Dedifferentiated amniotic fluid mesenchymal stem cell (primary cell): Measurements from ENCODE around the gene BACH2.
"Not testable (repeated sequence)": the region's sequence is repeated elsewhere in the genome, so short reads cannot be mapped to it uniquely, and the experiment has no call there.

Experiments used
- DNase-seq: peaks from one replicate; pipeline ENCODE4 v3.0.0-alpha.2; 2016; ENCODE audit errors: extremely low spot score

BACH2 gene

DNA sequence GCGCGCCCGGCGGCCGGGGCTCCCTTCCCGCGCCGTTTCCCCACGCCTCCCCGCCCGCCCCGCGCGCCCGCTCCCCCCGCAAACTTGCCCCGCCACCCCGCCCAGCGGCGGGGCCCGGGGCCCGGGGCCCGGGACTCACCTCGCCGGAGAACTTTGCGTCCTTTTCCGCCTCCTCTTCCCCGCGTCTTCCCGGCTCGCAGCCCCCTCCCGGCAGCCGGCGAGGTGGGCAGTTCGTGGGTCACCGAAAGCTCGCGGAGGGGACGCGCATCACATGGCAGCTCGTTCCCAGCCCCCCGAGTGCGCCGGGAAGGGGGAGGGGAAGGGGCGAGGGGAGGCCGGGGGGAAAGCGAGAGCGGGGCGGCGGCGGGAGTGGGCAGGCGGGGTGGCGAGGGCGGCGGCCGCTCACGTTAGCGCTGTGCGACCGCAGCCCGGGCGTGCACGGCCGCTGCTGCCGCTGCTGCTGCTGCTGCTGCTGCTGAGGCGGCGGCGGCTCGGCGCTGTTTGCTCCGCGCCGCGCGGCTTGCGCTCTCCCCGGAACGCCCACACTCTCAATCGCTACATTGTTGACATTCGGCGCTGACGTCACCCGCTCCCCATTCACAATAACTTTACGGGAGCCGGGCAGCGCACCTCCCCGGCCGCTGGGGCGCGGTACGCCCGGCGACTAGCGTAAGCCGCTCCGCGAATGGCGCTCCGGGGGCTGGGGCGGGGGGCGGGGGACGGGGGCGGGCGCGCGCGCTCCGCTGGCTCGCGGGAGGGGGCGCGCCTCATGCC lies at the start of gene BACH2:
Gene BACH2, minus strand, starts transcription at position 503 of the 774 bp plus-strand sequence. CDS start 287,999 bp downstream, outside the sequence.
- DNase-seq: peak; percentile 51

- no peak for DNase-seq
These were observed 46.9 kb upstream of the BACH2 start for GRCh38 chr6:90343576-90343975.

DNA sequence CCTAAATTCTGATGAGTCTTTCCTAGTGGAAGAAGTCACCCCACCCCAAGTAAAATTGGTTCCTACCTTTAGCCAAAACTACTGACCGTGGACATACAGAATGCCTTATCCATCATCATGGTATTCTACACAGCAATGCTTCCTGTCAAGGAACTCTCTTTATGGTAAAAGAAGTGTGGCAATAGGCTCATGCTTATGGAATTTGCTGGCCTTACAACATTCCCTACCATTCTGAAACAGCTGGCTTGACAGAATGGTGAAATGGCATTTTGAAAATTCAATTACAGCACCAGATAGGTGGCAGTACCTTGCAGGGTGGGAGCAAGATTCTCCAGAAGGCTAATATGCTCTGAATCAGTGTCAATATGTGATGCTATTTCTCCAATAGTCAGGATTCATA lies 41.8 kb upstream of the BACH2 start:
- no peak for DNase-seq

- DNase-seq: no peak
These were observed 39.8 kb upstream of the BACH2 start for GRCh38 chr6:90336388-90336947.

GRCh38 chr6:90333928-90334327 lies 37.3 kb upstream of the BACH2 start:
- DNase-seq: no peak

DNA sequence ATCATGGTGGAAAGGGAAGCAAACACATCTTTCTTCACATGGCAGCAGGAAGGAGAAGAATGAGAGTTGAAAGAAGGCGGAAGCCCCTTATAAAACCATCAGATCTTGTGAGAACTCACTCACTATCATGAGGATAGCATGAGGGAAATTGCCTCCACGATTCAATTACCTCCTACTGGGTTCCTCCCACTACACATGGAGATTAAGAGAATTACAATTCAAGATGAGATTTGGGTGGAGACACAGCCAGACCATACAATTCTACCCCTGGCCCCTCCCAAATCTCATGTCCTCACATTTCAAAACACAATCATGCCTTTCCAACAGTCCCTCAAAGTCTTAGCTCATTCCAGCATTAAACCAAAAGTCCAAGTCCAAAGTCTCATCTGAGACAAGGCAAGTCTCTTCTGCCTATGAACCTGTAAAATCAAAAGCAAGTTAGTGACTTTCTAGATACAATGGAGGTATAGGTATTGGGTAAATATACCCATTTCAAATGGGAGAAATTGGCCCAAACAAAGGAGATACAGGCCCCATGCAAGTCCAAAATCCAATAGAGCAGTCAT lies 36.4 kb upstream of the BACH2 start:
- not testable (repeated sequence) for DNase-seq

DNA sequence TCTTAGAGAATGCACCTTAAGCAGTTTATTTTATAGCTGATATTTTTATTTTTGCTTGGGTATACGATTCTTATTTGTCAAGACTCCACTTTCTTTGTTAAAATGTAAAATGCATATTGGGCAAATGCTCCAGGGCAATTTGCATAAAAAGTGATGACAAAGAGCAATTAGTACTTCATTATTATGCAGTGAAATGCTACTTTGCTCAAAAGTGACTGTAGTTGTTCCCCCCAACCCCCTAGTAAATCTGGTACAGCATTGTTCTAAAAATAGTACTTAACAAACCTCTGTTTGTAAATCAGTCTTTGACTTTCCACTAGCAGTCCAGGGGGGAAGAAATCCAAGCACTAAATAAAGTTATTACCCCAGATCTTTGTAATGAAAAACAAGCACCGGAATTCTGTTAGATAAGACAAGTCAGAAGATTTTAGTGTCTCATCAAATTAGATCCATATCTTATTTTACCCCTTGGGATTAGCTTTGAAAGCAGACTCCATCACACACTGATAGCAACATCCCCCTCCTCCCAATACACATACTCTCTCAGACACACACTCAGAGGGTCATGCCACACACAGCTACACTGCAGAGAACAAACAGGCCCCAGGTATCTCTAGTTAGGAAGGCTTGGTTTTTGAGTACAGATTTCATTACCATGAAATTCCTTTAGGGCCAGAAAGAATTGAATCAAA lies 32.9 kb upstream of the BACH2 start:
- DNase-seq: no peak

DNA sequence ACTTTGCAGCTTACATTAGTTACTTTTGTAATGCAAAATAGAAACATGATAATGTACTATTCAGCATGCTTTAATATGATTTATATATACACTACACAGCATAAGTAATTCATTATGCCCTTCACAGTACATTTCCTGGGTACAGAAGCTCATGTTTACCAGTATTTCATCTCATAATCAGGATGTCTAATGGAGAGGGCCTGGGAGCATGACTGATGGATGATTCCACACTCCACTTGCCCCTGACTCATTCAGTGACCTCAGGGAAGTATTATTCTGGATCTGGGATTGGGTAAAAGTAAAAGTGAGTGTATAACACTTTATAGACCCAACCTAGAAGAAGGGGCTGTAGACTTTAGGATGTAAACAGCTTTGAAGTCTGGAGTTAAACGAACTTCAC lies 31.4 kb upstream of the BACH2 start:
- DNase-seq: no peak

GRCh38 chr6:90326404-90327057 lies 29.9 kb upstream of the BACH2 start:
- DNase-seq: no peak

DNA sequence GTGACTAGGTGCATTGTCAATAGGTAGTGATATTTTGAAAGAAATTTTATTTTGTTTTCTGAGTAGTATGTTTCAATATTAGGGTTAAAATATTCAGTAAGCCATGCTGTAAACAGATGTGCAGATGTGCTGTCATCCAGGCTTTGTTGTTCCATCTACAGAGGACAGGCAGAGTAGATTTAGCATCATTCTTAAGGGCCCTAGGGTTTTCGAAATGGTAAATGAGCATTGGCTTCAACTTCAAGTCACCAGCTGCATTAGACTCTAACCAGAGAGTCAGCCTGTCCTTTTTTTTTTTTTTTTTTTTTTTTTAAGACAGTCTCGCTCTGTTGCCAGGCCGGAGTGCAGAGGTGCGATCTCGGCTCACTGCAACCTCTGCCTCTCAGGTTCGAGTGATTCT lies 27.1 kb upstream of the BACH2 start:
- no peak for DNase-seq

DNA sequence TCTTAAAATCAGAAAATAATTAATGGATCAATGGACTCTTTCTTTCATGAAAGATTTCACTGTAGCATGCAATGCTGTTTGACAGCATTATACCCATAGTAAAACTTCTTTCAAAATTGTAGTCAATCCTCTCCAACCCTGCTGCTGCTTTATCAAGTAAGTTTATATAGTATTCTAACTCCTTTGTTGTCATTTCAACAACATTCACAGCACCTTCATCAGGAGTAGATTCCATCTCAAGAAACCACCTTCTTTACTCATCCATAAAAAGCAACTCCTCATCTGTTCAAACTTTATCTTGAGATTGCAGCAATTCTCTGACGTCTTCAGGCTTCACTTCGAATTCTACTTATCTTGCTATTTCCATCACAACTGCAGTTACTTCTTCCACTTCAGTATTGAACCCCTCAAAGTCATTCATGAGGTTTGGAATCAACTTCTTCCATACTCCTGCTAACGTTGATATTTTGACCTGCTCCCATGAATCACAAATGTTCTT lies 26.4 kb upstream of the BACH2 start:
- DNase-seq: no peak

GRCh38 chr6:90319979-90320685 lies 23.5 kb upstream of the BACH2 start:
- no peak for DNase-seq

DNA sequence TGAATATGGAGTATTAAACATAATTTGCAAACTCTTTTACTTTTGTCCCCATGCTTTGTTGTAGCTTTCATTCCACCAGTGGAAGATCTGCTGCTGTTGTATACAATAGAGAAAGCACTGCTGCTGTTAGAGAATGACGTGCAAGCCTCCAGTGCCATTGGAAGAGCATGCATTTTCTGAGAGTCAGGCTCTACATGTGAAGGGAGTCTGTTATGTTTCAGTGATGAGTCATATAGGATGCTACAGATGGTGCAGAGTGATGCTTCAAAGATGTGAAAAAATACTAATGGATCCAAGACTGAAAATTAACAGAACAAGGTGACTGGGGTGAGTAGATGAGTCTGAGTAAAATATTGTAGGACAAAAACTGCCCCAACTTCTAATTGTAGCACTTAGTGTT lies 22.4 kb upstream of the BACH2 start:
- no peak for DNase-seq

GRCh38 chr6:90315986-90316385 lies 19.3 kb upstream of the BACH2 start:
- no peak for DNase-seq

DNA sequence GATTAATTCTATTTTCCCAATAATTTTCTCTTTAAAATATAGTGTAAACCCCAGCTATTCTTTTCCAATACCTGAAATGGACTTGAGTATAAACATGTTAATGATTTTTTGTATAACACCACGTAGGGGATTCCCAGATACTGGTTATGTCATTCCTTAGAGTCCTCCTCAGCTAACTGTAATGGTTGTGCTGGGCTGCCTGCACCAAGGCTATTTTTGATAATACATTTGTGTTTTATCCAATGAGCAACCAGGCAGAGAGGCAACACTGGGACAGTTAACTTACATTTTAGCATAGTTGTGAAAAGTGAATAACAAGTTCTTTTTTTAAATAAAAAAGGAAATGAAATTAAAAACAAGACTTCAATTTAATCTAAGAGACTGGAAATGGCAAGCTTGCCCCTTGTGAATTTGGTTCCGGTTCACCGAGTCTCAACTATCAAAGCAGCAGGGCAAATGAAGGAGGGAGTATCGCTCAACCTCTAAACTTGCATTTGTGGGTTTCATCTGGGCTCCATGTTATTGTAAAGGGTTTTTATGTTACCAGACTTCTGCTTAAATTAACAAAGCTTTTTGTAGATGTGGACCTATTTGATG lies 18.8 kb upstream of the BACH2 start:
- no peak for DNase-seq

- no peak for DNase-seq
These were observed 17.9 kb upstream of the BACH2 start for GRCh38 chr6:90314514-90314913.

- DNase-seq: no peak
These were observed 14.9 kb upstream of the BACH2 start for GRCh38 chr6:90311569-90311968.

DNA sequence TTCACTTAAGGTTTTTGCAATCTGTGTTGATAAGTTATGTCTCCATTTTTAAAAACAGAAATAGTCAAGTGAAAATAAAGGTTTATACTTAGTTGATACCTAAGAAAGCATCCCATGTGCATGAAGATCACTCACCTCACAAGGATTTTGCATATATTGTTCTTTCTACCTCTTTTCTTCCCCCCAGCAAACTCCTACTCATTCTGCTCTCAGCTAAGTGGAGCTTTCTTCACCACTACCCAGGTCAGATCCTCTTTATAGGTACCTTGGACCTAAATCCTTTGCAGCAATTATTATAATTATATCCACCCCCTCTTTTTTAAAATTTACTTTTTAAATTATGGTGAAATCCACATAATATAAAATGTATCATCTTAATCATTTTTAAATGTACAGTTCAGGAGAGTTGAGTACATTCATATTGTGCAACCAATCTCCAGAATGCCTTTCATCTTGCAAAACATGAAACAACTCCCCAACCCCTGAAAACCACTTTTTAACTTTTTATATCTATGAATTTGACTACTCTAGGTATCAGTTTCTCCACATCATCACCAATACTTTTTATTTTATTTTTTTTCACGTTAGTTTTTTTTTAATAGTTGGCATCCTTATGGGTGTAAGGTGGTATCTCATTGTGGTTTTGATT lies 9.3 kb upstream of the BACH2 start:
- DNase-seq: no peak

DNA sequence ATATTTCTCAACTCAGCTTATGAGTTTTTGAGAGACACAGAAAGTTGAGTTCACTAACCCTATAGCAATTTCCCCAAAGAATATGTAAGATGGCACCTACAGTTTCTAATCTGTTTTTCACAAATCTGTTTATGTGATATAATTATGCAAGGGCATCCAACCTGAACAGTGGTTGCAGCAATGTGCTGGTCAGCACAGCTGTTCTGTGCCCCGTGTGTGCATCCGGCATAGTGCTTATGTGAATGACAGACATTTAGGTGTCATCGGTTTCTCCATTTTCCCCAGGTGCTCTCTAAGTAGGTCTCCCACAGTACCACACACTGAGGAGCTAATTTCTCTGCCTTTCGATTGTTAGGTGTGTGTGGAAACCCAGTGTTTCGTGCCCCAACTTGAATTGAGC lies 7.7 kb upstream of the BACH2 start:
- no peak for DNase-seq

- DNase-seq: no peak
These were observed 6.4 kb upstream of the BACH2 start for GRCh38 chr6:90303039-90303438.
